Activated CD8-positive, alpha-beta memory T cell treated with anti-CD3 and anti-CD28 coated beads, Interleukin-2, amount 10 ng/mL, durations not matched to agents 7 days and 5 days (primary cell): ENCODE results near the gene FIBIN. TPM values are rescaled to one million over a fixed set of nuclear protein-coding genes. Genes with fewer than 3 reads are reported as not detected.

Source experiments
- total RNA-seq, 2 experiments: library from RNA; stranded (reverse); gene quantifications; one replicate each; pipeline ENCODE4 v1.2.3, GENCODE V29; 2021

The FIBIN gene
- total RNA-seq, 2 experiments from 2014 or later = not detected

Other genes with a start within 250 kb of the FIBIN start
- gene BBOX1, start 46.7 kb downstream of the FIBIN start, total RNA-seq = not detected